ENCODE results near the gene CHD1. TPM values are rescaled to one million over a fixed set of nuclear protein-coding genes. Genes with fewer than 3 reads are reported as not detected.

CHD1 gene
- total and polyA plus RNA-seq, 2 of the 13 experiments (the other 11 are each of a cell fraction or from before 2014, with no cell fraction given), result 22.8 to 55.9 TPM

DNA sequence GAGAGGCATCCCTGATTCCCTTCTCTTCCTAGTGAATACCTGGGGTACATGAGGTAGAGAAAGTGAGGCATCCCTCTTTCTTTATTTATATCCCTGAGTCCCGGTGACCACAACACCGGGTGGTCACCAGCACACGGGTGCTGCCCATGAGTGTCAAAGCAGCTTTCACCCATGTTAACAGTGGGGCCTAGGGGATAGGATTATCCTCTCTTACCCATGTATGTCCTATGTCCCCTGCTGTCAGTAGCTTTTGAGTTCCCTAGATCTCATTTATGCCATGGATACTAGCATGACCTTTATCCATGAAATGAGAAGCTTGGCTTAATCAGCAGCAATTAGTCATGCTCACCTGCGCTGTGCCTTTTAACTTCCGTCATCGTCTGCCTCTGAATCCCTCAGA, 83.9 kb downstream of the CHD1 start:
- Histone ChIP-seq H3K27me3 (ENCODE audit: control insufficient read depth in 1 of 2, insufficient read depth in 2 of 2, low read length in 2 of 2) (no peaks in the 10 kb centered on the region; a peak in 1 of 5 replicates), H3K4me1 (ENCODE audit: insufficient read depth, low read length) (peaks cover 13% of the 10 kb centered on the region), H3K27ac (ENCODE audit: extremely low read length, insufficient read depth, low read length) (no peak overlapping the region), H3K9me3 (ENCODE audit: low read length) (peaks cover 28% of the 10 kb centered on the region), H3K4me3 (replicated peaks in 1 of 3; ENCODE audit: insufficient read depth in 1 of 3, low read depth in 2 of 3, low read length in 3 of 3) (no peak overlapping the region), H4K20me1 (ENCODE audit: insufficient read depth, low read length) (no peaks in the 10 kb centered on the region), H3K79me2 (ENCODE audit: insufficient read depth, low read length) (no peaks in the 10 kb centered on the region), H3K4me2 (ENCODE audit: low read depth, low read length) (no peak overlapping the region), H3K36me3 (replicated peaks in 1 of 2; ENCODE audit: control insufficient read depth in 1 of 2, insufficient read depth in 2 of 2, low read length in 2 of 2) (no peaks in the 10 kb centered on the region), H2AFZ (ENCODE audit: low read length) (no peak overlapping the region), H3K9ac (ENCODE audit: insufficient read depth, low read depth, low read length) (no peak overlapping the region)
- ATAC-seq (no peak), FAIRE-seq (no peak), DNase-seq (ENCODE audit: low spot score) (no peak)
- TF ChIP-seq ZNF616 (CRISPR knock-in tag; IDR thresholded peaks at IDR 0.05; ENCODE audit: low read depth) (peak; percentile 98), ZNF207 (IDR thresholded peaks at IDR 0.05; ENCODE audit: borderline replicate concordance) (no peak)
- CTCF ChIA-PET (ENCODE audit: low intra/inter-chr PET ratio, low total read pairs), result no interaction called here
- in situ Hi-C loops (cut with HindIII; ENCODE audit: extremely low pct_ligation_motif_present, low pct_unique_long_range_greater_than_20kb), result loop anchor here (25.0 kb wide), 1 partner anchor 1308 kb away; no protein-coding TSS in a partner anchor
- intact Hi-C loops (cut with micrococcal nuclease; ENCODE audit: unreplicated experiment), result no loop called here
- POLR2A ChIA-PET, result no interaction called here
- no TSS peak for BruUV-seq (replicated peaks)
- WGBS (ENCODE audit: low lambda C conversion rate), result 62% methylated on average over 6 of the region's 6 CpGs

DNA sequence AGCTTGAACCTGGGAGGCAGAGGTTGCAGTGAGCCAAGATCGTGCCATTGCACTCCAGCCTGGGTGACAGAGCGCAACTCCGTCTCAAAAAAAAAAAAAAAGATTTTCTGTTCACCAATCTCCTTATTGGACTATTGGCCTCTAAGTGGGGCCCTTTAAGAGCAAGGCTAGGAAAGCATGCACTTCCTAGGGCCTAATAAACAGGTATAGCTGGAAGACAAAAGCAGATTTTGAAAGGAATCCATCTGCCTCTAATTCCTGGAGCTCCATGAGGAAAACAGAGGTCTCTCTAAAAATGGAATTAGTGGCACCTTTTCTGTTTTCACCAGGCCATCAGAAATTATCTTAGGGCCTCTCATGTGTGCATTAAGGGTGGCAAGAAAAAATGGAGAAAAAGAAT, 85.3 kb downstream of the CHD1 start:
- DNase-seq (ENCODE audit: low spot score) (no peak), FAIRE-seq (no peak), ATAC-seq (no peak)
- peaks cover 28% of the 10 kb centered on the region for H3K9me3 ChIP-seq (ENCODE audit: low read length)
- 64% methylated on average over 3 of the region's 3 CpGs for WGBS (ENCODE audit: low lambda C conversion rate)
- H3K27me3 ChIP-seq (ENCODE audit: control insufficient read depth in 1 of 2, insufficient read depth in 2 of 2, low read length in 2 of 2), result no peaks in the 10 kb centered on the region; a peak in 1 of 5 replicates
- H2AFZ ChIP-seq (ENCODE audit: low read length), result no peak overlapping the region
- peaks cover 13% of the 10 kb centered on the region for H3K4me1 ChIP-seq (ENCODE audit: insufficient read depth, low read length)
- ChIA-PET POLR2A (no interaction called here), CTCF (ENCODE audit: low intra/inter-chr PET ratio, low total read pairs) (no interaction called here)
- no peak overlapping the region for H3K4me2 ChIP-seq (ENCODE audit: low read depth, low read length)
- no peak overlapping the region for H3K9ac ChIP-seq (ENCODE audit: insufficient read depth, low read depth, low read length)
- BruUV-seq (replicated peaks), result no TSS peak
- H3K4me3 ChIP-seq (replicated peaks in 1 of 3; ENCODE audit: insufficient read depth in 1 of 3, low read depth in 2 of 3, low read length in 3 of 3), result no peak overlapping the region
- H3K27ac ChIP-seq (ENCODE audit: extremely low read length, insufficient read depth, low read length), result no peak overlapping the region
- intact Hi-C loops (cut with micrococcal nuclease; ENCODE audit: unreplicated experiment) (no loop called here), in situ Hi-C loops (cut with HindIII; ENCODE audit: extremely low pct_ligation_motif_present, low pct_unique_long_range_greater_than_20kb) (loop anchor here (25.0 kb wide), 1 partner anchor 1306 kb away; no protein-coding TSS in a partner anchor)
- no peaks in the 10 kb centered on the region for H4K20me1 ChIP-seq (ENCODE audit: insufficient read depth, low read length)
- H3K79me2 ChIP-seq (ENCODE audit: insufficient read depth, low read length), result no peaks in the 10 kb centered on the region
- H3K36me3 ChIP-seq (replicated peaks in 1 of 2; ENCODE audit: control insufficient read depth in 1 of 2, insufficient read depth in 2 of 2, low read length in 2 of 2), result no peaks in the 10 kb centered on the region
- TF ChIP-seq, protein P1, sequence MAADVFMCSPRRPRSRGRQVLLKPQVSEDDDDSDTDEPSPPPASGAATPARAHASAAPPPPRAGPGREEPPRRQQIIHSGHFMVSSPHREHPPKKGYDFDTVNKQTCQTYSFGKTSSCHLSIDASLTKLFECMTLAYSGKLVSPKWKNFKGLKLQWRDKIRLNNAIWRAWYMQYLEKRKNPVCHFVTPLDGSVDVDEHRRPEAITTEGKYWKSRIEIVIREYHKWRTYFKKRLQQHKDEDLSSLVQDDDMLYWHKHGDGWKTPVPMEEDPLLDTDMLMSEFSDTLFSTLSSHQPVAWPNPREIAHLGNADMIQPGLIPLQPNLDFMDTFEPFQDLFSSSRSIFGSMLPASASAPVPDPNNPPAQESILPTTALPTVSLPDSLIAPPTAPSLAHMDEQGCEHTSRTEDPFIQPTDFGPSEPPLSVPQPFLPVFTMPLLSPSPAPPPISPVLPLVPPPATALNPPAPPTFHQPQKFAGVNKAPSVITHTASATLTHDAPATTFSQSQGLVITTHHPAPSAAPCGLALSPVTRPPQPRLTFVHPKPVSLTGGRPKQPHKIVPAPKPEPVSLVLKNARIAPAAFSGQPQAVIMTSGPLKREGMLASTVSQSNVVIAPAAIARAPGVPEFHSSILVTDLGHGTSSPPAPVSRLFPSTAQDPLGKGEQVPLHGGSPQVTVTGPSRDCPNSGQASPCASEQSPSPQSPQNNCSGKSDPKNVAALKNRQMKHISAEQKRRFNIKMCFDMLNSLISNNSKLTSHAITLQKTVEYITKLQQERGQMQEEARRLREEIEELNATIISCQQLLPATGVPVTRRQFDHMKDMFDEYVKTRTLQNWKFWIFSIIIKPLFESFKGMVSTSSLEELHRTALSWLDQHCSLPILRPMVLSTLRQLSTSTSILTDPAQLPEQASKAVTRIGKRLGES (CRISPR knock-in tag; IDR thresholded peaks at IDR 0.05; ENCODE audit: borderline replicate concordance), result no peak
- TF ChIP-seq SALL1 (CRISPR knock-in tag; IDR thresholded peaks at IDR 0.05) (no peak), PHF21A (CRISPR knock-in tag; IDR thresholded peaks at IDR 0.05) (no peak), SCMH1 (CRISPR knock-in tag; IDR thresholded peaks at IDR 0.05; ENCODE audit: borderline replicate concordance) (no peak)
- TF ChIP-seq, protein P2, sequence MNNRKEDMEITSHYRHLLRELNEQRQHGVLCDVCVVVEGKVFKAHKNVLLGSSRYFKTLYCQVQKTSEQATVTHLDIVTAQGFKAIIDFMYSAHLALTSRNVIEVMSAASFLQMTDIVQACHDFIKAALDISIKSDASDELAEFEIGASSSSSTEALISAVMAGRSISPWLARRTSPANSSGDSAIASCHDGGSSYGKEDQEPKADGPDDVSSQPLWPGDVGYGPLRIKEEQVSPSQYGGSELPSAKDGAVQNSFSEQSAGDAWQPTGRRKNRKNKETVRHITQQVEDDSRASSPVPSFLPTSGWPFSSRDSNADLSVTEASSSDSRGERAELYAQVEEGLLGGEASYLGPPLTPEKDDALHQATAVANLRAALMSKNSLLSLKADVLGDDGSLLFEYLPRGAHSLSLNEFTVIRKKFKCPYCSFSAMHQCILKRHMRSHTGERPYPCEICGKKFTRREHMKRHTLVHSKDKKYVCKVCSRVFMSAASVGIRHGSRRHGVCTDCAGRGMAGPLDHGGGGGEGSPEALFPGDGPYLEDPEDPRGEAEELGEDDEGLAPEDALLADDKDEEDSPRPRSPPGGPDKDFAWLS (CRISPR knock-in tag; IDR thresholded peaks at IDR 0.05; ENCODE audit: borderline replicate concordance), result no peak
- TF ChIP-seq, protein P3, sequence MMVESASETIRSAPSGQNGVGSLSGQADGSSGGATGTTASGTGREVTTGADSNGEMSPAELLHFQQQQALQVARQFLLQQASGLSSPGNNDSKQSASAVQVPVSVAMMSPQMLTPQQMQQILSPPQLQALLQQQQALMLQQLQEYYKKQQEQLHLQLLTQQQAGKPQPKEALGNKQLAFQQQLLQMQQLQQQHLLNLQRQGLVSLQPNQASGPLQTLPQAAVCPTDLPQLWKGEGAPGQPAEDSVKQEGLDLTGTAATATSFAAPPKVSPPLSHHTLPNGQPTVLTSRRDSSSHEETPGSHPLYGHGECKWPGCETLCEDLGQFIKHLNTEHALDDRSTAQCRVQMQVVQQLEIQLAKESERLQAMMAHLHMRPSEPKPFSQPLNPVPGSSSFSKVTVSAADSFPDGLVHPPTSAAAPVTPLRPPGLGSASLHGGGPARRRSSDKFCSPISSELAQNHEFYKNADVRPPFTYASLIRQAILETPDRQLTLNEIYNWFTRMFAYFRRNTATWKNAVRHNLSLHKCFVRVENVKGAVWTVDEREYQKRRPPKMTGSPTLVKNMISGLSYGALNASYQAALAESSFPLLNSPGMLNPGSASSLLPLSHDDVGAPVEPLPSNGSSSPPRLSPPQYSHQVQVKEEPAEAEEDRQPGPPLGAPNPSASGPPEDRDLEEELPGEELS (CRISPR knock-in tag; IDR thresholded peaks at IDR 0.05), result no peak

Data from HepG2 (cell line).